Measurements from ENCODE around the gene WDR5B. TPM values are rescaled to one million over a fixed set of nuclear protein-coding genes. Genes with fewer than 3 reads are reported as not detected.

Gene WDR5B
- total RNA-seq, 2 donors from 2014 or later = 2.3 to 3.1 TPM

DNA sequence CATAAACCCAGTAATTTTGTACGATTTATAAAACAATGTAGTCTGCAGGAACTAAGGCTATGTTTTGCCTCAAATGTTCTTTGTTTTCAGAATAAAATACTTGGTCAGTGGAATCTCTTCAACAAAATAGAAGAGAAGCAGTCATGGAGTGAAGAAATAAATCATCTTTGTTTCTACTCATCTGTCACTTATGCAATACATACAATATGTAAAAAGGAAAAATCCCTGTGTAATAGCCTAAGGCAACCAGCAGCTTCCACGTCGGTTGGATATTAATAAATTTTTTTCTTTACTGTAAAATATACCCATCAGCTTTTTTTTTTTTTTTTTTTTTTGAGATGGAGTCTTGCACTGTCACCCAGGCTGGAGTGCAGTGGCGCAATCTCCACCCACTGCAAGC, 5.2 kb upstream of the WDR5B start:
- Mint-ChIP-seq H3K36me3 (peaks cover 17 to 24% of the 10 kb centered on the region in 2 donors), H3K27ac (no peak overlapping the region), H3K9me3 (no peaks in the 10 kb centered on the region)
- no peak for ATAC-seq
- DNase-seq (ENCODE audit: low spot score in 2 of 2) = no peak

DNA sequence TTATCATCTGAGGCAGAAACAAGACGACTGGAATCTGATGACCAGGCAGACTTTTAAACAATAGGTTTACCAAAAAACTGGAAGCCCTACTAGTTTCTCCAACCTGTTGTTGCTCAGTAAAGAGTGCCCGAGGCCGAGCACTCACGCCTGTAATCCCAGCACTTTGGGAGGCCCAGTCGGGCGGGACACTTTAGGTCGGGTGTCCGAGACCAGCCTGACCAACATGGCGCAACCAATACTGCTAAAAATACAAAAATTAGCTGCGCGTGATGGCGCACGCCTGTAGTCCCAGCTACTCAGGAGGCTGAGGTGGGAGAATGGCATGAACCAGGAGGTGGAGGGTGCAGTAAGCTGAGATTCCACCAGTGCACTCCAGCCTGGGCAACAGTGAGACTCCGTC, 1.1 kb upstream of the WDR5B start:
- H3K36me3 Mint-ChIP-seq = peaks cover 25% of the 10 kb centered on the region in 2 donors
- no peak for DNase-seq (ENCODE audit: low spot score in 2 of 2)
- ATAC-seq = no peak
- no peaks in the 10 kb centered on the region for H3K9me3 Mint-ChIP-seq
- H3K27ac Mint-ChIP-seq = peak overlapping the region; percentile 96 to 98

DNA sequence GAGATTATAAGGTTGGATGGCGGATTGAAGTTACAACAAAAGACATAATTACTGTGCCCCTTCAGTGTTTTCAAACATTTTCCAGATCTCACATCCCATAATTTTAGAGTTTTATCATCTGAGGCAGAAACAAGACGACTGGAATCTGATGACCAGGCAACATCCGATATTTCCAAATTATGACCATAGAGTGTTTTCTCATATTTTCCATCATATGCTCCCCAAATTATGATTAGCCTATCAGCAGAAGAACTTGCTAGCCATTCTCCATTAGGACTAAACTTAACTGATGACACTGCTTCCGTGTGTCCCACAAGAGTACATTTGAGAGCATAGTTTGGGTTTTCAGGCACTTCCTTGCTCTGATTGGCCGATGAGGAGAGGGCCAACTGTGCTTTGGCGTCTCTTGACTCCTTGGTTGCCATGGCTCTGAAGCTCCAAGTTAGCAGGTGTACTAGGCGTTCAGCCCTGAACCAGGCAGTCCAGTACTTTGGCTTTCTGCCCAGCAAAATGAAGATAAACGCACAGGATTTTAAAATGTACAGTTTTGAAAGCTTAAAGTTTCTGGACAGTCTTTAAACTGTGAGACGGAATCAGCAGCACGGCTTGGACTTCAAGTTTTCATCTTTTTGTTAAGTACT, 638 bp downstream of the WDR5B start:
- no peaks in the 10 kb centered on the region for H3K9me3 Mint-ChIP-seq
- ATAC-seq = peak; percentile 43 to 62
- peak overlapping the region; percentile 96 to 98 for H3K27ac Mint-ChIP-seq
- peaks cover 25% of the 10 kb centered on the region in 2 donors for H3K36me3 Mint-ChIP-seq
- peak; percentile 54 to 66 for DNase-seq (ENCODE audit: low spot score in 2 of 2)

DNA sequence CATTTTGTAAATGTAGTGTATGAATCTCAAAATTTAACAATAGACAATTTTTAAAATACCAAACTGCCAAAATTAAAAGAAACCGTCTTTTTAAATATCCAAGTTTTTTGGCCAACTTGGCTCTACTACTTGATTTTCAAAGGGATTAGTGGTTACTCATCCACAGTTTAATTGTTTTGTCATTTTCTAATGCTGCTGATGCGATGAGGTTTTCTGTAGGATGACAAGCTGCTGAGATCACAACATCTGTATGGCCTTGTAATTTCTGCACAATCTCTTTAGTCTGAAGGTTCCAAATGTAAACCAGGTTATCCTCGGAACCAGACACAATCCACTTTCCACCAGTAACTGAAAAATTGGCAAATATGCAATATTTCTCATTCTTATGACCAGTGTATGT, 1.5 kb downstream of the WDR5B start:
- Mint-ChIP-seq H3K27ac (peak overlapping the region in 1 of 2 donors; percentile 96), H3K36me3 (peaks cover 25% of the 10 kb centered on the region in 2 donors), H3K9me3 (no peaks in the 10 kb centered on the region)
- no peak for ATAC-seq
- no peak for DNase-seq (ENCODE audit: low spot score in 2 of 2)

DNA sequence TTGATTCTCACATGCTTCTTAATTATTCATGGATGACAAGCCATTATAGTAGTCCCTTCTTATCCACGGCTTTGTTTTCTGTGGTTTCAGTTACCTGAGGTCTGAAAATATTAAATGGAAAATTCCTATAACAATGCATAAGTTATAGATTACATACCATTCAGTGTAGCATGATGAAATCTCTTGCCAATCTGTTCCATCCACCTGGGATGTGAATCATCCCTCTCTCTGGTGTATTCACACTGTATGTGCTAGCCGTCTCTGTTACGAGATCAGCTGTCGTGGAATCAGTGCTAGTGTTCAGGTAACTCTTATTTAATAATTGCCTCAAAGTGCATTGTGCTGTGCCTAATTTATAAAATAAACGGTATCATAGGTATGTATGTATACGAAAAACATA, 5.2 kb downstream of the WDR5B start:
- Mint-ChIP-seq H3K36me3 (peaks cover 17 to 27% of the 10 kb centered on the region in 2 donors), H3K27ac (no peak overlapping the region), H3K9me3 (no peaks in the 10 kb centered on the region)
- ATAC-seq (peak; percentile 59 to 70), DNase-seq (ENCODE audit: low spot score in 2 of 2) (no peak)

DNA sequence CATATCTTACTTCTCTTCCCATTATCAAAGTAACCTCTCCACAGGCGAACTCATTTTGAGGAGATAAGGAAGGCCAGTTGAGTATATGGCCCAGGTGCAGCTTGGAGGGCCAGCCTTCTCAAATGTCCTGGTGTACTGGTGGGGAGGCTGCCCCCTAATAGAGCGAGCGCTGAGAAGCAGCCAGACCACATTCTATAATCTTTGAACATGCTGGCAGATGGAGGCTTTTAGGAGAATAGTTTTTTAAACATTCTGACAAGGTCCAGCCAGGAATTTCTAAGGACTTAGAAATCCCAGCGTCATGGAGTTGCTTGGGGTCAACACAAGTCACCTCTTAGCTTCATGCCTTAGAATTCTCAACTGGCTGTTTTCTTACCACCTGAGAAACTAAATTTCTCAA, 5.8 kb downstream of the WDR5B start:
- H3K36me3 Mint-ChIP-seq = peaks cover 12 to 24% of the 10 kb centered on the region in 2 donors

DNA sequence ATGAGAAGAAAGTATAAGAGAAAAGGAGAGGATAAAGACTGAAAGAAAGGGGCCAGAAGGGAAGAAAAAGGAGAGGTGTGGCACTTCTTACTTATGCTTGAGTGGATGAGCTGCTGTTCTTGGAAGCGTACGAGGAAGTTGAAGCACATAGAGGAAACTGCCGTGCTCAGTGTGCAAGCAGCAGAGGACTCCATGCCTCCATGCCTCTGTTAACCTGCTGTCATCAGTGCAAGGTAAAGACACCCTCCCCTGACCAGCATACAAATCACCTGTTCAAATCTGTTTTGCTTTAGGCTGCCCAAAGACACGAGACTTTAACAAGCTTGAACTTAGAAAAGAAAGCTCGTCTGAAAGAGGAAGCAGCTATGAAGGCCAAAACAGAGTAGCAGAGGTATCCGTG, 6.4 kb downstream of the WDR5B start:
- ATAC-seq (no peak), DNase-seq (ENCODE audit: low spot score in 2 of 2) (no peak)
- Mint-ChIP-seq H3K36me3 (peaks cover 6 to 18% of the 10 kb centered on the region in 2 donors), H3K9me3 (no peaks in the 10 kb centered on the region), H3K27ac (peak overlapping the region; percentile 34 to 43)

More for the DNA sequence above, 5.8 kb downstream of the WDR5B start:
- Mint-ChIP-seq H3K9me3 (no peaks in the 10 kb centered on the region), H3K27ac (peak overlapping the region; percentile 43 to 67)
- DNase-seq (ENCODE audit: low spot score in 2 of 2) (no peak), ATAC-seq (no peak)

DNA sequence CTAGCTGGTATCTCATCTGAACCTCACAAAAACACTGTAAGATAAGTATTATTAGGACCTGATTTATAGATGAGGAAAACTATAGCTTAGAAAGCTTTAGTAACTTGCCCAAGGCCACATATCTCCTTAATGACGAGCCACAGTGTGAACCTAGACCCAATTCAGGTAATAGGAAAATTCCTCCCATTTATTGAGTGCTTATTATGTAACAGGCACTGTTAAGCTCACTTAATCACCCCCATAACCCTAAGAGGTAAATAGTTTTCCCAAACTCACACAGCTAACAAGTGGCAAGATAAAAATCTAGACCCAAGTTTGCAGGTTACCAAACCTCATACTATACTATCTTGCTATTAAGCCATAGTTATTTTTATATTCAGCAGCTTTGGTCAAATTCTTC, 7.9 kb downstream of the WDR5B start:
- Mint-ChIP-seq H3K27ac (no peak overlapping the region), H3K36me3 (peaks cover 0 to 24% of the 10 kb centered on the region in 2 donors), H3K9me3 (no peaks in the 10 kb centered on the region)
- DNase-seq (ENCODE audit: low spot score in 2 of 2) = no peak
- no peak for ATAC-seq

DNA sequence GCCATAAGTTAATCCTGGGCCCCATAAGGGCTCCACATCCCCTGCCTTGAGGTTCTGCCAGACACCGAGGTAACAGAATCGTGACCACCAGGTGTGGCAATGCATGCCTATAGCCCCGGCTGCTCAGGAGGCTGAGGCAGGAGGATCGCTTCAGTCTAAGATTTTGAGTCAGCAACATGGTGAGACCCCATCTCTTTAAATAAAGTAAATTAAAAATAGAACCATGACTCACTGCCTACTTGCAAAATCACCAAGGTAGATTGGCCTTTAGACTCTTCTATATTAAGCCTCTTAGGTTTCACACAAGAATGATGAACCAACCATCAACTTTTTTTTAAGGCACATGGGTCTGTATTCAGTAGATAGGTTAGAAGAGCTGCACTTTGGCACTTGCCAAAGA, 9.7 kb downstream of the WDR5B start:
- DNase-seq (ENCODE audit: low spot score in 2 of 2) = no peak
- H3K36me3 Mint-ChIP-seq = peaks cover 0 to 20% of the 10 kb centered on the region in 2 donors
- ATAC-seq = peak; percentile 40 to 48

DNA sequence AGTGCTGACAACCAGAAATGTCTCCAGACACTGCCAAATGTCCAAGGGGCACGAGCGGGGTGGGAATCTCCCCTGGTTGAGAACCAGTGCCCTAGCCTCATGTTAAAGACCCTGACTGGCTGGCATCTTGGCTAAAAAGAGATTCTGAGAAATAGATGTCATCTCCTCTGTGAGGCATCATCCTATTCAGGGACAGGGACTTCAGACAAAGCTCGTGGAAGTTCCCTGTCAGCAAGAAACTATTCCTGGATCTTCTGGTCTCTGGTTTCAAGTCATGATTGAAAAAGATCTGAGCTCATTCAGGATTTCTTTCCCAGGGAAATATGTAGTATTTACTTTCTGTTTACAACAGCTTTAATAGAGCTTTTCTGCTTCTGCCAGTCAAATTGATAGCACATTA, 10.8 kb downstream of the WDR5B start:
- no peaks in the 10 kb centered on the region for H3K9me3 Mint-ChIP-seq
- DNase-seq (ENCODE audit: low spot score in 2 of 2) (no peak), ATAC-seq (no peak)
- peaks cover 0 to 20% of the 10 kb centered on the region in 2 donors for H3K36me3 Mint-ChIP-seq
- peak overlapping the region in 1 of 2 donors; percentile 62 for H3K27ac Mint-ChIP-seq

More for the DNA sequence above, 9.7 kb downstream of the WDR5B start:
- Mint-ChIP-seq H3K9me3 (no peaks in the 10 kb centered on the region), H3K27ac (peak overlapping the region; percentile 62 to 89)

DNA sequence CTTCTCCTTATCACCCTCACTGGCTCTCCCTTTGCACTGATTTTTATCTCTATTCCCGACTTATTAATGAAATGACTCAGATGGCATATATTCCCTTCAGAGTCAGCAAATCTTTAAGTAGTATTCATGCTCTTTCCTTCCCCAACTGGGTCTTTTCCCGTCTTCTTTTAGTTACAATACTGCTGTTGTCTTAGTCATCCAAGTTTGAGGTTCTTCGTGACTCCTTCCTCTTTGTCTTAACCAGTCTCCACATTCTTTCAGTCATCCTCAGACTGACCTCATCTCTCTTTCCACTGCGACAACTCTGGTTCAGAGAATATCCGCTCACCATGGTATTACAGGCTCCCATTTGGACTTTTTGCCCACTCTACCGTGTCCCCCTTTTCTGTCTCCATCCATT, 12.4 kb downstream of the WDR5B start:
- DNase-seq (ENCODE audit: low spot score in 2 of 2) (no peak), ATAC-seq (no peak)
- H3K9me3 Mint-ChIP-seq = no peaks in the 10 kb centered on the region
- H3K27ac Mint-ChIP-seq = no peak overlapping the region
- peaks cover 0 to 20% of the 10 kb centered on the region in 2 donors for H3K36me3 Mint-ChIP-seq

DNA sequence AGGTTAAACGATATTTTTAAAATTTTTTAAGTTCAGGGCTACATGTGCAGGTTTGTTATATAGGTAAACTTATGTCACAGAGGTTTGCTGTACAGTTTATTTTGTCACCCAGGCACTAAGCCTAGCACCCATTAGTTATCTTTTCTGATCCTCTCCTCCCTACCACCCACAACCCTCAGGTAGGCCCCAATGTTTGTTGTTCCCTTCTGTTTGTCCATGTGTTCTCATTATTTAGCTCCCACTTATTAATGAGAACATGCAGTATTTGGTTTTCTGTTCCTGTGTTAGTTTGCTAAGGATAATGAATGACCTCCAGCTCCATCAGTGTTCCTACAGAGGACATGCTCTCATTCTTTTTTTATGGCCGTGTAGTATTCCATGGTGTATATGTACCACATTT, 16.9 kb downstream of the WDR5B start:
- Mint-ChIP-seq H3K36me3 (peaks cover 0 to 22% of the 10 kb centered on the region in 2 donors), H3K9me3 (no peaks in the 10 kb centered on the region), H3K27ac (no peak overlapping the region)
- DNase-seq (ENCODE audit: low spot score in 2 of 2) (no peak), ATAC-seq (no peak)

DNA sequence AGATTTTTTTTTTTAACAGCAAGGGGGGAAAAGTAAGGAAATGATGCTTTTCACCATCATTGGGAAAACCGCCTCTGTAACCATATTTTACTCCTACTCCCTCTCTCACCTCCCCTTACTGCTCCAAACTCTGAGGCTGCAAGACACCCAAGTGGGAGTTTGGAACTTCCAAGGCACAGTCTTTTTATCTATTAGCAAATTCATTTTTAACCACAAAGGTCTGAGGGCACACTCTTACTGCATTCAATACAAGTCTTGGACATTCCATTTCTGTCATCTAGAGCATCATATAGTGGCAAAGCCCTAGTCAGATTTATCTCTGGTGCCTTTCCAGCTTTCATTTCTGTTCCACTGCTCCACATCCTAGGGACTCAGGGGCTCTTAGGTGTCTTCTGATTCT, 18.7 kb downstream of the WDR5B start:
- ATAC-seq (no peak), DNase-seq (ENCODE audit: low spot score in 2 of 2) (no peak)
- H3K9me3 Mint-ChIP-seq = no peaks in the 10 kb centered on the region
- H3K36me3 Mint-ChIP-seq = peaks cover 0 to 18% of the 10 kb centered on the region in 2 donors
- no peak overlapping the region for H3K27ac Mint-ChIP-seq

DNA sequence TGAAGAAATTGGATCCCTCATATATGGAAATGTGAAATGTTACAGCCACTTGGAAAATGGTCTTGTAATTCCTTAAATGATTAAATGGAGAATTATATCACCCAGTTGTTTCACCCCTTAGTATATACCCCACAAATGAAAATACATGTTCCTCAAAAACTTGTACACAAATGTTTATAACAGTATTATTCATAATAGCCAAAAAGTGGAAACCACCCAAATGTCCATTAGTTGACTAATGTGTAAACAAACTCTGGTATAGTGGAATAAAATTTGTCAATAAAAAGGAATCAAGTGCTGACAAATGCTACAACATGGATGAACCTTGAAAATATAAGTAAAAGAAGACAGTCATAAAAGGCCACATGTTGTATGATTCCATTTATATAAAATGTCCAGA, 19.4 kb downstream of the WDR5B start:
- Mint-ChIP-seq H3K9me3 (no peaks in the 10 kb centered on the region), H3K36me3 (peaks cover 0 to 18% of the 10 kb centered on the region in 2 donors), H3K27ac (no peak overlapping the region)
- ATAC-seq (no peak), DNase-seq (ENCODE audit: low spot score in 2 of 2) (no peak)

DNA sequence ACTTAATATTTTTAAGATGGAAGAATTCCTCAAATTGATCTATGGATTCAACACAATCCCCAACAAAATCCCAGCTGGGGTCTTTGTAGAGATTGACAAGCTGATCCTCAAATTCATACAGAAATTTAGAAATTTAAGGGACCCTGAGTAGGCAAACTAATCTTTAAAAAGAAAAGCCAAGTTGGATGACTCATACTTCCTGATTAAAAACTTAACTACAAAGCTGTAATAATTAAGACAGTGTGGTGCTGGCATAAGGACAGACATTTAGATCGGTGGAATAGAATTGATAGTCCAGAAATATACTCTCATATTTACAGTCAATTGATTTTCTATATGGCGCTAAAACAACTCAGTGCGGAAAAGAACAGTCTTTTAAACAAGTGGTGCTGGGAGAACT, 20.3 kb downstream of the WDR5B start:
- ATAC-seq (no peak), DNase-seq (ENCODE audit: low spot score in 2 of 2) (no peak)
- Mint-ChIP-seq H3K36me3 (peaks cover 0 to 18% of the 10 kb centered on the region in 2 donors), H3K9me3 (no peaks in the 10 kb centered on the region), H3K27ac (no peak overlapping the region)

DNA sequence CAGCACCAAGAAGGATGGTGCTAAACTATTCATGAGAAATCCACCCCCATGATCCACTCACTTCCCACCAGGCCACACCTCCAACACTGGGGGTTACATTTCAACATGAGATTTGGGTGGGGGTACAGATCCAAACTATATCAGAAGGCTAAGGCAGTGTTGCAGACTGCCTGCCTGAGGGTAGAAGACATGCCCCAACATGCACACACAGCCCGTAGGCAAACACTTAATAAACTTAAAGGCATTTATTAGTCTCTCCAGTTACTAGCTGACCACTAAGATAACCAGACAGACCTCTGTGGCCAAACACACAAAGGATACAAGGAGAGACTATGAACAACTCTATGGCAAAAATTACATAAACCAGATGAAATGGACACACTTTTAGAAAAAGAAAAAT, 21.7 kb downstream of the WDR5B start:
- ATAC-seq = no peak
- DNase-seq (ENCODE audit: low spot score in 2 of 2) = no peak
- H3K27ac Mint-ChIP-seq = peak overlapping the region in 1 of 2 donors; percentile 63
- peaks cover 0 to 18% of the 10 kb centered on the region in 2 donors for H3K36me3 Mint-ChIP-seq
- no peaks in the 10 kb centered on the region for H3K9me3 Mint-ChIP-seq

DNA sequence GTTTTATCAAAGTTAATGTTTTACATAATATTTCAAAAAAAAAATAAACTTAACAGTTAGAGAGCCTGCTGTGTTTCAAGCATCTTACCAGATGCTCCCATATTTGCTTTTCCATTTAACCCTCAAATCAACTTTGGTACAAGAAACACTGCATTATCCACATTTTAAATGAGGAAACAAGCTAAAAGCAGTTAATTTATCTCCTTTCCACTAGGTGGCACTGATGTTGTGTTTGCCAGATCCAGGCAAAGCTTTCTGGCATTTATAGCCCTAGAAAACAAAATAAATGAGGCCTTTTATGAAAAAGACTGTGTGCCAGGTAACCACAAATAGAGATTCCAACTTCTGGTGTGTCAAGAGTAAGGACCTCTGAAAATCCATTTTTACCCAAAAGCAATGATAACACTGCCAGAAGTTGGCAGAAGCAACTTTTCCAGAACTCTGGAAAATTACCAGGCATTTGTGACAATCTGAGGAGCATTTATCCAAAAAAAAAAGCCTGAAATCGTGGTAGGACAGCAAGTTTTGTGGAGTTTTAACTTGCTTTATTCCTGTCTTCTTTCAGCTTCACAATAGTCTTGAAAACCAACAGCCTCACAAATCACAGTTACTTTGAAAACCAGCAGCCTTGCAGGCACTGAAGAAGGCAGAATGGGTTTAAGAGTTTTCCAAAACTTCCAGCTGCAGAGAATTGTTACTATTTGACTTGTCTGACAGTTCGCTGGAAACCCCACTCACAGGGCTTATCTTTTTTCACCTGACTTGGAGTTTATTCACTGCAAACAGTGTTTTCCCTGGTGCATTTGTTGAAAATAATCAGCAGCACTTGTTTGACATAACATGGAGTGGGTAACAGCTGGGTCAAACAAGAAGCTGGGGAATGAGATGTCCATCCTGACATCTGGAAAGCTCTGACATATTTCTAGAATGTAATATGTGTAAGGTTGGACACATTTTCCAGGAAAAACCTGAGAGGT, 22.7 kb downstream of the WDR5B start:
- DNase-seq (ENCODE audit: low spot score in 2 of 2) (no peak), ATAC-seq (peak in 1 of 2 donors; percentile 30)
- H3K36me3 Mint-ChIP-seq = peaks cover 0 to 22% of the 10 kb centered on the region in 2 donors

More for the DNA sequence above, 22.7 kb downstream of the WDR5B start:
- Mint-ChIP-seq H3K27ac (peak overlapping the region; percentile 63 to 65), H3K9me3 (no peaks in the 10 kb centered on the region)
